Measurements from ENCODE around the gene KLHL17.
A peak's percentile ranks its signal among the peaks of the same experiment; 100 is the strongest.

KLHL17 gene

GRCh38 chr1:952603-953002 is 7.8 kb upstream of the KLHL17 start:
- no peak for DNase-seq (ENCODE audit: low spot score)

- DNase-seq (ENCODE audit: low spot score): no peak
Observed at GRCh38 chr1:953524-954320, 6.7 kb upstream of the KLHL17 start.

- no peak for DNase-seq (ENCODE audit: low spot score)
Observed at GRCh38 chr1:954927-955326, 5.5 kb upstream of the KLHL17 start.

GRCh38 chr1:955474-955873 is 4.9 kb upstream of the KLHL17 start:
- DNase-seq (ENCODE audit: low spot score): no peak

GRCh38 chr1:956636-957035 is 3.7 kb upstream of the KLHL17 start:
- DNase-seq (ENCODE audit: low spot score): no peak

GRCh38 chr1:958823-959730 is 1.3 kb upstream of the KLHL17 start, which contains the start of gene NOC2L:
Gene NOC2L, minus strand, starts transcription at chr1:959256. Its CDS starts 16 bp downstream, at chr1:959240.
- DNase-seq (ENCODE audit: low spot score): peak; percentile 89

- no peak for DNase-seq (ENCODE audit: low spot score)
Observed at GRCh38 chr1:959731-960362, 537 bp upstream of the KLHL17 start.

GRCh38 chr1:961132-961669 is 817 bp downstream of the KLHL17 start:
- DNase-seq (ENCODE audit: low spot score): no peak

- no peak for DNase-seq (ENCODE audit: low spot score)
Observed at GRCh38 chr1:962381-963300, 2.3 kb downstream of the KLHL17 start.

GRCh38 chr1:963301-963651 is 2.9 kb downstream of the KLHL17 start:
- no peak for DNase-seq (ENCODE audit: low spot score)

- no peak for DNase-seq (ENCODE audit: low spot score)
Observed at GRCh38 chr1:963746-964525, 3.6 kb downstream of the KLHL17 start.

- no peak for DNase-seq (ENCODE audit: low spot score)
Observed at GRCh38 chr1:964691-965525, 4.5 kb downstream of the KLHL17 start.

GRCh38 chr1:965526-966134 is 5.2 kb downstream of the KLHL17 start:
- DNase-seq (ENCODE audit: low spot score): no peak

- peak; percentile 89 for DNase-seq (ENCODE audit: low spot score)
Observed at GRCh38 chr1:966135-966703, 5.8 kb downstream of the KLHL17 start, which contains the start of gene PLEKHN1. Gene PLEKHN1, plus strand, starts transcription at chr1:966482. Its CDS starts 50 bp downstream, at chr1:966532.

GRCh38 chr1:966704-967300 is 6.4 kb downstream of the KLHL17 start:
- DNase-seq (ENCODE audit: low spot score): peak; percentile 88

- DNase-seq (ENCODE audit: low spot score): peak; percentile 50
Observed at GRCh38 chr1:967466-968343, 7.3 kb downstream of the KLHL17 start.

- DNase-seq (ENCODE audit: low spot score): no peak
Observed at GRCh38 chr1:969260-969855, 9.0 kb downstream of the KLHL17 start.
